K562 (cell line): ENCODE data around the gene ARHGAP9. TPM values are rescaled to one million over a fixed set of nuclear protein-coding genes. Genes with fewer than 3 reads are reported as not detected.

ENCODE experiments used
- CXXC5 ChIP-seq: fragments of 250-450 bp; sonication (Bioruptor Pico); IDR thresholded peaks from 2 replicates; pipeline ENCODE4 v1.8.0; 2022; ENCODE audit warnings: inconsistent platforms, mild to moderate bottlenecking, moderate library complexity
- DIDO1 ChIP-seq: fragments of 450-650 bp; IDR thresholded peaks from 2 replicates; pipeline ENCODE4 v1.6.1; 2016; ENCODE audit warnings: low read depth, missing biosample characterization, missing genetic modification characterization
- FOSL1 ChIP-seq: fragments of 200-800 bp; sonication (Bioruptor generic); conservative IDR thresholded peaks from 2 replicates; pipeline ENCODE4 v1.6.1; 2016; ENCODE audit warnings: missing genetic modification characterization, missing compliant biosample characterization
- JUND ChIP-seq, 2 experiments: IDR thresholded peaks; 2 replicates in 1 of 2; 3 replicates in 1 of 2; pipeline ENCODE4 v1.6.1; 2011; ENCODE audit warnings: borderline replicate concordance in 2 of 2, low read depth in 2 of 2, low read length in 2 of 2, improper control_type of control experiment in 1 of 2, missing biosample characterization in 1 of 2, missing genetic modification characterization in 1 of 2, missing genetic modification reagents in 1 of 2
- MAFK ChIP-seq: IDR thresholded peaks from 2 replicates; pipeline ENCODE4 v1.6.1; 2011; ENCODE audit warnings: low read length, improper control_type of control experiment
- MEF2A ChIP-seq: IDR thresholded peaks from 2 replicates; pipeline ENCODE4 v1.6.1; 2011; ENCODE audit warnings: low read depth, mild to moderate bottlenecking, low read length, moderate library complexity; ENCODE audit not compliant: control insufficient read depth
- PML ChIP-seq: IDR thresholded peaks from 2 replicates; pipeline ENCODE4 v1.6.1; 2012; ENCODE audit warnings: low read length, inconsistent platforms
- SIRT6 ChIP-seq: IDR thresholded peaks from one replicate; pipeline ENCODE4 v1.6.1; 2012; ENCODE audit warnings: low read depth, mild to moderate bottlenecking, control low read depth, inconsistent platforms, low read length, moderate library complexity
- SIX5 ChIP-seq, 2 experiments: IDR thresholded peaks; 2 replicates each; pipeline ENCODE4 v1.6.1; 2011; ENCODE audit warnings: low read length in 2 of 2, borderline replicate concordance in 1 of 2, low read depth in 1 of 2, mild to moderate bottlenecking in 1 of 2, moderate library complexity in 1 of 2; ENCODE audit not compliant: insufficient read depth in 1 of 2
- TRIM28 ChIP-seq: fragments of 450-650 bp; IDR thresholded peaks from 2 replicates; pipeline ENCODE4 v1.6.1; 2017
- ZC3H8 ChIP-seq: fragments of 450-650 bp; IDR thresholded peaks from 2 replicates; pipeline ENCODE4 v1.6.1; 2017
- ZNF133 ChIP-seq: fragments of 250-450 bp; sonication (Bioruptor Pico); IDR thresholded peaks from 2 replicates; pipeline ENCODE4 v1.4.0; 2020; ENCODE audit warnings: mild to moderate bottlenecking
- ZNF184 ChIP-seq: sonication (generic); formaldehyde crosslinking; IDR thresholded peaks from 2 replicates; pipeline ENCODE4 v1.5.0; 2020; ENCODE audit warnings: missing genetic modification reagents
- ZNF41 ChIP-seq: fragments of 250-450 bp; sonication (Bioruptor Pico); conservative IDR thresholded peaks from 2 replicates; pipeline ENCODE4 v1.4.0; 2020; ENCODE audit warnings: mild to moderate bottlenecking
- polyA plus RNA-seq, 8 experiments: library from polyadenylated mRNA; depleted of rRNA in 4 of 8; stranded (reverse) in 5 of 8; unstranded in 3 of 8; fragments of >200 nt; fragmentation: Nextera tagmentation in 2 of 8; fragmentation: Illumina TruSeq in 1 of 8; extraction: Ambion mirVana in 2 of 8; extraction: Trizol in 1 of 8; gene quantifications; 2 replicates each; pipeline versions ENCODE4 v1.2.1 to v1.2.3, GENCODE V29; 2011 to 2014; ENCODE audit warnings: inconsistent platforms in 1 of 8, missing spikeins in 1 of 8
- total RNA-seq, 7 experiments: library from RNA; depleted of rRNA in 6 of 7; stranded (reverse); fragments of >200 nt in 6 of 7; fragmentation: Illumina TruSeq in 2 of 7; extraction: Trizol in 2 of 7; gene quantifications; 2 replicates each; pipeline versions ENCODE4 v1.2.1 to v1.2.3, GENCODE V29; 2011 to 2021; ENCODE audit warnings: low replicate concordance in 1 of 7
- TF ChIP-seq, protein P1 (sequence below): fragments of 450-650 bp; IDR thresholded peaks from 2 replicates; pipeline ENCODE4 v1.6.1; 2017; ENCODE audit warnings: mild to moderate bottlenecking, moderate library complexity
- TF ChIP-seq, protein P2 (sequence below): sonication (generic); formaldehyde crosslinking; IDR thresholded peaks from 2 replicates; pipeline ENCODE4 v1.8.0; 2022; ENCODE audit warnings: mild to moderate bottlenecking, missing genetic modification reagents
- TF ChIP-seq, protein P3 (sequence below): fragments of 250-450 bp; sonication (Bioruptor Pico); IDR thresholded peaks from 2 replicates; pipeline ENCODE4 v1.6.1; 2021; ENCODE audit warnings: mild to moderate bottlenecking

The ARHGAP9 gene
- total and polyA plus RNA-seq, 9 of the 15 experiments (the other 6 are each of a cell fraction or from before 2014, with no cell fraction given) = 1.5 to 10.2 (median 5.1) TPM

DNA sequence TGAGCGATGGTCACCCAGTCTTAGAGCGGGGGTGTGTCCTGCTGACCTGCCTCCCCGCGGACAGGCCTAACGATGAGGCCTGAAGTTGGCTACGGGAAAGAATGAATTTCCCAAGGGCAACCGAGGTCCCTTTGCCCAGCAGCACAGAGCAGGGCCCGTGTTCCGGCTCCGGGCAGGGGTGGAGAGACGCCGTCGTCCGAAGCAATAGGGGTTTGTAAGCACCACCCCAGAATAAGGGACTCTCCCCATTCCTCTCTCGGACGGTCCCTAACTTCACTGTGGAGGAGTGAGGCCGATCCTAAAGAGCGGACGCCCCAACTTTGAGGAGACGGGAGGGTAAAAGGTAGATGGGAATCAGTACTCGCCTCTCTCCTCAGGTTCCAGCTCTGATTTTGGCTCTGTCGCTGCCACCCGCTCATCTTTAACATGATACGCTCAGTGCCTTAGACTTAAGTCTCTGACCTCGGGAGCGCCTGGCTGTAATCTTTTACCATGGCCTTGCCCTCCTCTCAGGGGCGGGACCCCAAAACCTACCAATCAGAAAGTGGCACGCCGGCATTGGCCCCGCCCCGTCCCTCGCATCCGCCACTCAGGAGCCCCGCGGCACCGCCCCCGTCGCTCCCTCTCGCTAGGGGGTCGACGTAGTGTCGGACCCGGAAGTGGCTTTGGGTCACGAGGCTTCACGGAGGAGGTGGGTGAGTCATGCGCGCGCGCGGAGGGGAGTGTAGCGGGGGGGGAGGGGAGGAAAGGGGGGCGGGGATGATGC lies 40.6 kb upstream of the ARHGAP9 start, which contains the start of gene DDIT3 (continued):
- TF ChIP-seq, protein P1, sequence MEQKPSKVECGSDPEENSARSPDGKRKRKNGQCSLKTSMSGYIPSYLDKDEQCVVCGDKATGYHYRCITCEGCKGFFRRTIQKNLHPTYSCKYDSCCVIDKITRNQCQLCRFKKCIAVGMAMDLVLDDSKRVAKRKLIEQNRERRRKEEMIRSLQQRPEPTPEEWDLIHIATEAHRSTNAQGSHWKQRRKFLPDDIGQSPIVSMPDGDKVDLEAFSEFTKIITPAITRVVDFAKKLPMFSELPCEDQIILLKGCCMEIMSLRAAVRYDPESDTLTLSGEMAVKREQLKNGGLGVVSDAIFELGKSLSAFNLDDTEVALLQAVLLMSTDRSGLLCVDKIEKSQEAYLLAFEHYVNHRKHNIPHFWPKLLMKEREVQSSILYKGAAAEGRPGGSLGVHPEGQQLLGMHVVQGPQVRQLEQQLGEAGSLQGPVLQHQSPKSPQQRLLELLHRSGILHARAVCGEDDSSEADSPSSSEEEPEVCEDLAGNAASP = no peak
- no peak for TF ChIP-seq MEF2A
- TF ChIP-seq PML = peak; percentile 92
- no peak for TF ChIP-seq ZNF184 (CRISPR knock-in tag)
- no peak for TF ChIP-seq ZC3H8
- TF ChIP-seq, protein P2, sequence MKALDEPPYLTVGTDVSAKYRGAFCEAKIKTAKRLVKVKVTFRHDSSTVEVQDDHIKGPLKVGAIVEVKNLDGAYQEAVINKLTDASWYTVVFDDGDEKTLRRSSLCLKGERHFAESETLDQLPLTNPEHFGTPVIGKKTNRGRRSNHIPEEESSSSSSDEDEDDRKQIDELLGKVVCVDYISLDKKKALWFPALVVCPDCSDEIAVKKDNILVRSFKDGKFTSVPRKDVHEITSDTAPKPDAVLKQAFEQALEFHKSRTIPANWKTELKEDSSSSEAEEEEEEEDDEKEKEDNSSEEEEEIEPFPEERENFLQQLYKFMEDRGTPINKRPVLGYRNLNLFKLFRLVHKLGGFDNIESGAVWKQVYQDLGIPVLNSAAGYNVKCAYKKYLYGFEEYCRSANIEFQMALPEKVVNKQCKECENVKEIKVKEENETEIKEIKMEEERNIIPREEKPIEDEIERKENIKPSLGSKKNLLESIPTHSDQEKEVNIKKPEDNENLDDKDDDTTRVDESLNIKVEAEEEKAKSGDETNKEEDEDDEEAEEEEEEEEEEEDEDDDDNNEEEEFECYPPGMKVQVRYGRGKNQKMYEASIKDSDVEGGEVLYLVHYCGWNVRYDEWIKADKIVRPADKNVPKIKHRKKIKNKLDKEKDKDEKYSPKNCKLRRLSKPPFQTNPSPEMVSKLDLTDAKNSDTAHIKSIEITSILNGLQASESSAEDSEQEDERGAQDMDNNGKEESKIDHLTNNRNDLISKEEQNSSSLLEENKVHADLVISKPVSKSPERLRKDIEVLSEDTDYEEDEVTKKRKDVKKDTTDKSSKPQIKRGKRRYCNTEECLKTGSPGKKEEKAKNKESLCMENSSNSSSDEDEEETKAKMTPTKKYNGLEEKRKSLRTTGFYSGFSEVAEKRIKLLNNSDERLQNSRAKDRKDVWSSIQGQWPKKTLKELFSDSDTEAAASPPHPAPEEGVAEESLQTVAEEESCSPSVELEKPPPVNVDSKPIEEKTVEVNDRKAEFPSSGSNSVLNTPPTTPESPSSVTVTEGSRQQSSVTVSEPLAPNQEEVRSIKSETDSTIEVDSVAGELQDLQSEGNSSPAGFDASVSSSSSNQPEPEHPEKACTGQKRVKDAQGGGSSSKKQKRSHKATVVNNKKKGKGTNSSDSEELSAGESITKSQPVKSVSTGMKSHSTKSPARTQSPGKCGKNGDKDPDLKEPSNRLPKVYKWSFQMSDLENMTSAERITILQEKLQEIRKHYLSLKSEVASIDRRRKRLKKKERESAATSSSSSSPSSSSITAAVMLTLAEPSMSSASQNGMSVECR (CRISPR knock-in tag) = peak; percentile 96
- no peak for TF ChIP-seq DIDO1 (tag)
- TF ChIP-seq, protein P3, sequence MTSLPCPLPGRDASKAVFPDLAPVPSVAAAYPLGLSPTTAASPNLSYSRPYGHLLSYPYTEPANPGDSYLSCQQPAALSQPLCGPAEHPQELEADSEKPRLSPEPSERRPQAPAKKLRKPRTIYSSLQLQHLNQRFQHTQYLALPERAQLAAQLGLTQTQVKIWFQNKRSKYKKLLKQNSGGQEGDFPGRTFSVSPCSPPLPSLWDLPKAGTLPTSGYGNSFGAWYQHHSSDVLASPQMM (CRISPR knock-in tag) = no peak
- peak; percentile 1; the same call in 1 of the 2 replicates for TF ChIP-seq MAFK
- TF ChIP-seq TRIM28 = no peak
- no peak for TF ChIP-seq SIX5 (IDR thresholded peaks at IDR 0.05; ENCODE audit: borderline replicate concordance in 1 of 2, insufficient read depth in 1 of 2, low read depth in 1 of 2, low read length in 2 of 2)
- TF ChIP-seq JUND (IDR thresholded peaks at IDR 0.05; ENCODE audit: borderline replicate concordance, low read depth, low read length) = peak; percentile 96
- peak; percentile 81; the same call in 1 of the 3 replicates for TF ChIP-seq JUND (tag; IDR thresholded peaks at IDR 0.05; ENCODE audit: borderline replicate concordance, low read depth, low read length)
- peak; percentile 48; the same call in 1 of the 2 replicates for TF ChIP-seq ZNF41 (CRISPR knock-in tag)
- peak; percentile 70 for TF ChIP-seq CXXC5 (CRISPR knock-in tag)
- peak; percentile 39 for TF ChIP-seq SIRT6
- peak; percentile 100 for TF ChIP-seq FOSL1
- 0 out of 2 replicates have a peak, but pooled peaks have one; percentile 7 for TF ChIP-seq ZNF133 (CRISPR knock-in tag)
